ENCODE data around the gene HSPB8. TPM values are rescaled to one million over a fixed set of nuclear protein-coding genes. Genes with fewer than 3 reads are reported as not detected.
A peak's percentile ranks its signal among the peaks of the same experiment; 100 is the strongest.

Gene HSPB8
- total and polyA plus RNA-seq, 8 donors, result 13.6 to 68.6 (median 16.7) TPM

- no peak overlapping the region for H3K4me3 ChIP-seq
- no peak for TF ChIP-seq CTCF (IDR thresholded peaks at IDR 0.05)
- no peaks in the 10 kb centered on the region for H3K36me3 ChIP-seq
- ATAC-seq (no peak), DNase-seq (no peak)
- intact Hi-C loops (cut with DNase I), result no loop called here
- H3K4me1 ChIP-seq, result peaks cover 8 to 14% of the 10 kb centered on the region in 2 donors
- no peak overlapping the region for H3K27ac ChIP-seq
- H3K27me3 ChIP-seq, result no peaks in the 10 kb centered on the region
- no peaks in the 10 kb centered on the region for H3K9me3 ChIP-seq
Observed at GRCh38 chr12:119202544-119202943, 23.8 kb downstream of the HSPB8 start.

GRCh38 chr12:119204131-119204530 lies 25.4 kb downstream of the HSPB8 start:
- peaks cover 8 to 14% of the 10 kb centered on the region in 2 donors for H3K4me1 ChIP-seq
- no peaks in the 10 kb centered on the region for H3K36me3 ChIP-seq
- H3K4me3 ChIP-seq, result no peak overlapping the region
- no peaks in the 10 kb centered on the region for H3K27me3 ChIP-seq
- H3K9me3 ChIP-seq, result no peaks in the 10 kb centered on the region
- intact Hi-C loops (cut with DNase I), result no loop called here
- H3K27ac ChIP-seq, result peak overlapping the region in 1 of 2 donors; percentile 9
- peak in 2 of 4 donors; percentile 92 for DNase-seq
- ATAC-seq, result peak; percentile 16
- TF ChIP-seq CTCF (IDR thresholded peaks at IDR 0.05), result no peak

- Histone ChIP-seq H3K27ac (peak overlapping the region in 1 of 2 donors; percentile 9), H3K27me3 (no peaks in the 10 kb centered on the region), H3K9me3 (no peaks in the 10 kb centered on the region), H3K36me3 (no peaks in the 10 kb centered on the region), H3K4me3 (no peak overlapping the region), H3K4me1 (peaks cover 8 to 14% of the 10 kb centered on the region in 2 donors)
- peak in 1 of 4 donors; percentile 49 for DNase-seq
- ATAC-seq, result no peak
- TF ChIP-seq CTCF (IDR thresholded peaks at IDR 0.05), result no peak
- intact Hi-C loops (cut with DNase I), result no loop called here
Observed at GRCh38 chr12:119204671-119205285, 26.0 kb downstream of the HSPB8 start.

- TF ChIP-seq CTCF (IDR thresholded peaks at IDR 0.05), result no peak
- intact Hi-C loops (cut with DNase I), result no loop called here
- Histone ChIP-seq H3K27me3 (no peaks in the 10 kb centered on the region), H3K4me3 (no peak overlapping the region), H3K4me1 (peaks cover 5 to 13% of the 10 kb centered on the region in 2 donors), H3K27ac (peak overlapping the region; percentile 9 to 10), H3K9me3 (no peaks in the 10 kb centered on the region), H3K36me3 (no peaks in the 10 kb centered on the region)
- DNase-seq, result peak in 1 of 4 donors; percentile 26
- ATAC-seq, result peak; percentile 4
Observed at GRCh38 chr12:119206348-119207062, 27.8 kb downstream of the HSPB8 start.

- no peak for DNase-seq
- Histone ChIP-seq H3K27ac (peak overlapping the region in 1 of 2 donors; percentile 10), H3K4me1 (peaks cover 0 to 7% of the 10 kb centered on the region in 2 donors), H3K27me3 (no peaks in the 10 kb centered on the region), H3K9me3 (no peaks in the 10 kb centered on the region), H3K4me3 (no peak overlapping the region), H3K36me3 (no peaks in the 10 kb centered on the region)
- no peak for TF ChIP-seq CTCF (IDR thresholded peaks at IDR 0.05)
- intact Hi-C loops (cut with DNase I), result no loop called here
- peak; percentile 23 for ATAC-seq
Observed at GRCh38 chr12:119207063-119207560, 28.4 kb downstream of the HSPB8 start.
